Measurements from ENCODE around the gene CCT3. TPM values are rescaled to one million over a fixed set of nuclear protein-coding genes. Genes with fewer than 3 reads are reported as not detected.
A peak's percentile ranks its signal among the peaks of the same experiment; 100 is the strongest.

CCT3 gene
- total RNA-seq, result 100 to 1,000 TPM; 253 to 361 TPM

- Mint-ChIP-seq H3K9me3 (ENCODE audit: low read depth) (no peaks in the 10 kb centered on the region), H3K4me1 (peaks cover 30% of the 10 kb centered on the region), H3K36me3 (peaks cover 27% of the 10 kb centered on the region), H3K27ac (peak within 1 kb of the TSS; percentile 89), H3K27me3 (peaks cover 10% of the 10 kb centered on the region), H3K4me3 (peak within 1 kb of the TSS; percentile 95)
- CTCF ChIA-PET, result interaction anchor here (0.9 to 3.5 kb wide), 8 partner anchors 20 to 272 kb away, joined by 3 to 16 read pairs (median 4); partner anchors contain the start of gene GLMP
- ATAC-seq, result peak; percentile 95
- DNase-seq, result peak; percentile 99
These were observed at the start of gene CCT3, which contains the start of gene TSACC for GRCh38 chr1:156338180-156338976. Gene CCT3, minus strand, starts transcription at chr1:156338292. Its CDS starts 108 bp downstream, at chr1:156338184. Gene TSACC, plus strand, starts transcription at chr1:156338526. Its CDS starts 1,232 bp downstream, at chr1:156339758.

- H3K27ac Mint-ChIP-seq, result no peak overlapping the region
- no peak for ATAC-seq
- H3K4me3 Mint-ChIP-seq, result no peak overlapping the region
- DNase-seq, result no peak
- CTCF ChIA-PET, result interaction anchor here (2.9 to 13.1 kb wide), 3 partner anchors 45 to 223 kb away, joined by 60 to 463 read pairs (median 107); no protein-coding TSS in a partner anchor
- no peaks in the 10 kb centered on the region for H3K36me3 Mint-ChIP-seq
- H3K9me3 Mint-ChIP-seq (ENCODE audit: low read depth), result no peaks in the 10 kb centered on the region
- peaks cover 40% of the 10 kb centered on the region for H3K27me3 Mint-ChIP-seq
- H3K4me1 Mint-ChIP-seq, result peaks cover 9% of the 10 kb centered on the region
These were observed 49.7 kb upstream of the CCT3 start for GRCh38 chr1:156387870-156388173.

- Mint-ChIP-seq H3K4me3 (no peak overlapping the region), H3K9me3 (ENCODE audit: low read depth) (no peaks in the 10 kb centered on the region), H3K4me1 (peaks cover 9% of the 10 kb centered on the region), H3K36me3 (no peaks in the 10 kb centered on the region), H3K27me3 (peaks cover 40% of the 10 kb centered on the region), H3K27ac (no peak overlapping the region)
- CTCF ChIA-PET, result interaction anchor here (0.8 to 13.1 kb wide), 15 partner anchors 12 to 339 kb away, joined by 3 to 463 read pairs (median 22); no protein-coding TSS in a partner anchor
- DNase-seq (no peak), ATAC-seq (no peak)
These were observed 49.1 kb upstream of the CCT3 start for GRCh38 chr1:156386949-156387869.

- H3K36me3 Mint-ChIP-seq, result no peaks in the 10 kb centered on the region
- H3K27me3 Mint-ChIP-seq, result peaks cover 40% of the 10 kb centered on the region
- no peaks in the 10 kb centered on the region for H3K9me3 Mint-ChIP-seq (ENCODE audit: low read depth)
- no peak for ATAC-seq
- H3K4me3 Mint-ChIP-seq, result no peak overlapping the region
- no peak for DNase-seq
- H3K4me1 Mint-ChIP-seq, result peaks cover 9% of the 10 kb centered on the region
- CTCF ChIA-PET, result interaction anchor here (0.6 to 13.1 kb wide), 93 partner anchors 7 to 1513 kb away, joined by 3 to 463 read pairs (median 6); partner anchors contain the start of genes BCAN, BGLAP, GPATCH4 and HAPLN2
- H3K27ac Mint-ChIP-seq, result no peak overlapping the region
These were observed 48.2 kb upstream of the CCT3 start for GRCh38 chr1:156386134-156386901.

- H3K9me3 Mint-ChIP-seq (ENCODE audit: low read depth), result no peaks in the 10 kb centered on the region
- H3K4me1 Mint-ChIP-seq, result peaks cover 9% of the 10 kb centered on the region
- no peak overlapping the region for H3K27ac Mint-ChIP-seq
- CTCF ChIA-PET, result interaction anchor here (0.6 to 13.1 kb wide), 91 partner anchors 8 to 1512 kb away, joined by 3 to 463 read pairs (median 6); partner anchors contain the start of genes BCAN, BGLAP, GPATCH4 and HAPLN2
- ATAC-seq, result peak; percentile 79
- DNase-seq, result peak; percentile 84
- H3K27me3 Mint-ChIP-seq, result peaks cover 37% of the 10 kb centered on the region
- H3K36me3 Mint-ChIP-seq, result no peaks in the 10 kb centered on the region
- H3K4me3 Mint-ChIP-seq, result no peak overlapping the region
These were observed 47.5 kb upstream of the CCT3 start for GRCh38 chr1:156385534-156386031.

- CTCF ChIA-PET, result interaction anchor here (0.7 to 13.1 kb wide), 17 partner anchors 11 to 305 kb away, joined by 3 to 463 read pairs (median 15); no protein-coding TSS in a partner anchor
- Mint-ChIP-seq H3K4me1 (peaks cover 9% of the 10 kb centered on the region), H3K27me3 (peaks cover 28% of the 10 kb centered on the region), H3K4me3 (no peak overlapping the region), H3K9me3 (ENCODE audit: low read depth) (no peaks in the 10 kb centered on the region), H3K27ac (no peak overlapping the region), H3K36me3 (no peaks in the 10 kb centered on the region)
- no peak for ATAC-seq
- DNase-seq, result no peak
These were observed 46.6 kb upstream of the CCT3 start for GRCh38 chr1:156384658-156385057.

- H3K27me3 Mint-ChIP-seq, result peaks cover 21% of the 10 kb centered on the region
- H3K36me3 Mint-ChIP-seq, result no peaks in the 10 kb centered on the region
- no peaks in the 10 kb centered on the region for H3K9me3 Mint-ChIP-seq (ENCODE audit: low read depth)
- ATAC-seq, result no peak
- DNase-seq, result no peak
- H3K4me3 Mint-ChIP-seq, result no peak overlapping the region
- CTCF ChIA-PET, result interaction anchor here (0.7 to 13.1 kb wide), 9 partner anchors 21 to 224 kb away, joined by 3 to 463 read pairs (median 19); no protein-coding TSS in a partner anchor
- peaks cover 9% of the 10 kb centered on the region for H3K4me1 Mint-ChIP-seq
- no peak overlapping the region for H3K27ac Mint-ChIP-seq
These were observed 45.9 kb upstream of the CCT3 start for GRCh38 chr1:156384007-156384406.

- ATAC-seq (peak; percentile 84), DNase-seq (peak; percentile 74)
- H3K4me1 Mint-ChIP-seq, result peaks cover 6% of the 10 kb centered on the region
- CTCF ChIA-PET, result interaction anchor here (0.8 to 13.1 kb wide), 9 partner anchors 9 to 225 kb away, joined by 3 to 463 read pairs (median 6); no protein-coding TSS in a partner anchor
- H3K4me3 Mint-ChIP-seq, result no peak overlapping the region
- H3K27me3 Mint-ChIP-seq, result peaks cover 14% of the 10 kb centered on the region
- H3K9me3 Mint-ChIP-seq (ENCODE audit: low read depth), result no peaks in the 10 kb centered on the region
- H3K27ac Mint-ChIP-seq, result no peak overlapping the region
- H3K36me3 Mint-ChIP-seq, result no peaks in the 10 kb centered on the region
These were observed 44.9 kb upstream of the CCT3 start for GRCh38 chr1:156383023-156383422.

- Mint-ChIP-seq H3K27me3 (peaks cover 12% of the 10 kb centered on the region), H3K27ac (no peak overlapping the region), H3K4me3 (no peak overlapping the region), H3K4me1 (peaks cover 6% of the 10 kb centered on the region), H3K36me3 (no peaks in the 10 kb centered on the region), H3K9me3 (ENCODE audit: low read depth) (no peaks in the 10 kb centered on the region)
- ATAC-seq (no peak), DNase-seq (no peak)
- CTCF ChIA-PET, result interaction anchor here (0.8 to 13.1 kb wide), 8 partner anchors 9 to 226 kb away, joined by 3 to 463 read pairs (median 4); no protein-coding TSS in a partner anchor
These were observed 44.5 kb upstream of the CCT3 start for GRCh38 chr1:156382561-156382960.

GRCh38 chr1:156379420-156380165, 41.5 kb upstream of the CCT3 start:
- H3K4me3 Mint-ChIP-seq, result no peak overlapping the region
- peaks cover 15% of the 10 kb centered on the region for H3K27me3 Mint-ChIP-seq
- DNase-seq (no peak), ATAC-seq (no peak)
- H3K27ac Mint-ChIP-seq, result no peak overlapping the region
- peaks cover 2% of the 10 kb centered on the region for H3K4me1 Mint-ChIP-seq
- H3K36me3 Mint-ChIP-seq, result no peaks in the 10 kb centered on the region
- CTCF ChIA-PET, result interaction anchor here (0.6 to 13.1 kb wide), 4 partner anchors 9 to 229 kb away, joined by 3 to 463 read pairs (median 3); no protein-coding TSS in a partner anchor
- H3K9me3 Mint-ChIP-seq (ENCODE audit: low read depth), result no peaks in the 10 kb centered on the region

- no peak overlapping the region for H3K4me3 Mint-ChIP-seq
- peaks cover 21% of the 10 kb centered on the region for H3K27me3 Mint-ChIP-seq
- ATAC-seq (no peak), DNase-seq (no peak)
- no peaks in the 10 kb centered on the region for H3K36me3 Mint-ChIP-seq
- H3K9me3 Mint-ChIP-seq (ENCODE audit: low read depth), result no peaks in the 10 kb centered on the region
- no peaks in the 10 kb centered on the region for H3K4me1 Mint-ChIP-seq
- CTCF ChIA-PET, result interaction anchor here (1.0 to 13.1 kb wide), 2 partner anchors 72 to 230 kb away, joined by 3 to 463 read pairs; no protein-coding TSS in a partner anchor
- H3K27ac Mint-ChIP-seq, result no peak overlapping the region
These were observed 40.5 kb upstream of the CCT3 start for GRCh38 chr1:156378557-156378956.
